Mesendoderm (in vitro differentiated cells): Measurements from ENCODE around the gene BPIFB3.

ENCODE experiments used
- DNase-seq: peaks from one replicate; pipeline ENCODE4 v3.0.0; 2013
- H2AK5ac ChIP-seq: 2 replicates; pipeline ENCODE4 v1.6.1; 2013; ENCODE audit warnings: low read length, inconsistent platforms
- H2BK120ac ChIP-seq: 2 replicates; pipeline ENCODE4 v1.6.1; 2013; ENCODE audit warnings: low read depth, mild to moderate bottlenecking, low read length, moderate library complexity, mixed read lengths
- H2BK15ac ChIP-seq: replicated peaks from 2 replicates; pipeline ENCODE4 v1.6.1; 2013; ENCODE audit warnings: low read depth, mild to moderate bottlenecking, moderate library complexity
- H2BK5ac ChIP-seq: 2 replicates; pipeline ENCODE4 v1.6.1; 2013; ENCODE audit warnings: low read length, inconsistent platforms
- H3K18ac ChIP-seq: 2 replicates; pipeline ENCODE4 v1.6.1; 2013; ENCODE audit warnings: mild to moderate bottlenecking, low read length, mixed read lengths
- H3K23ac ChIP-seq: one replicate; pipeline ENCODE4 v1.6.1; 2013; ENCODE audit warnings: low read length
- H3K27ac ChIP-seq: 2 replicates; pipeline ENCODE4 v1.5.1; 2013; ENCODE audit warnings: low read depth, mild to moderate bottlenecking, inconsistent platforms, low read length, moderate library complexity
- H3K27me3 ChIP-seq: 2 replicates; pipeline ENCODE4 v1.6.1; 2013; ENCODE audit warnings: low read length, control low read depth, mild to moderate bottlenecking, inconsistent platforms; ENCODE audit not compliant: insufficient read depth, poor library complexity
- H3K36me3 ChIP-seq: 2 replicates; pipeline ENCODE4 v1.6.1; 2013; ENCODE audit warnings: low read length, inconsistent platforms; ENCODE audit not compliant: control insufficient read depth, insufficient read depth
- H3K4ac ChIP-seq: one replicate; pipeline ENCODE4 v1.6.1; 2013; ENCODE audit warnings: low read depth, mild to moderate bottlenecking, low read length, moderate library complexity
- H3K4me1 ChIP-seq: 2 replicates; pipeline ENCODE4 v1.6.1; 2013; ENCODE audit warnings: low read depth, low read length, inconsistent platforms; ENCODE audit not compliant: control insufficient read depth
- H3K4me2 ChIP-seq: 2 replicates; pipeline ENCODE4 v1.6.1; 2013; ENCODE audit warnings: low read length
- H3K4me3 ChIP-seq: 2 replicates; pipeline ENCODE4 v1.5.1; 2013; ENCODE audit warnings: mild to moderate bottlenecking, low read length
- H3K56ac ChIP-seq: one replicate; pipeline ENCODE4 v1.6.1; 2013; ENCODE audit warnings: low read length
- H3K79me1 ChIP-seq: 2 replicates; pipeline ENCODE4 v1.6.1; 2013; ENCODE audit warnings: low read length, inconsistent platforms
- H3K79me2 ChIP-seq: 2 replicates; pipeline ENCODE4 v1.6.1; 2013; ENCODE audit warnings: mild to moderate bottlenecking, low read length; ENCODE audit not compliant: control insufficient read depth, insufficient read depth
- H3K9ac ChIP-seq: 2 replicates; pipeline ENCODE4 v1.6.1; 2013; ENCODE audit warnings: low read length, inconsistent platforms
- H4K5ac ChIP-seq: one replicate; pipeline ENCODE4 v1.6.1; 2013; ENCODE audit warnings: low read length
- H4K8ac ChIP-seq: one replicate; pipeline ENCODE4 v1.6.1; 2013; ENCODE audit warnings: low read depth, mild to moderate bottlenecking, control low read depth, low read length, moderate library complexity
- WGBS: extraction: QIAGEN DNeasy Blood & Tissue Kit; methylation state at CpG from one replicate; pipeline ENCODE4 v1.1.7; 2013; ENCODE audit warnings: low lambda C conversion rate, missing lambda C conversion rate; ENCODE audit not compliant: insufficient coverage; ENCODE audit errors: extremely low coverage; 5-methylcytosine and 5-hydroxymethylcytosine counted together

Gene BPIFB3

GRCh38 chr20:33108661-33109060 is 55.0 kb downstream of the BPIFB3 start:
- no peak overlapping the region for H3K4me2 ChIP-seq
- H3K4me1 ChIP-seq = no peaks in the 10 kb centered on the region
- H3K4me3 ChIP-seq = no peak overlapping the region
- no peak overlapping the region for H2BK15ac ChIP-seq
- no peak overlapping the region for H3K9ac ChIP-seq
- H3K4ac ChIP-seq = no peak overlapping the region
- H3K23ac ChIP-seq = no peak overlapping the region
- no peaks in the 10 kb centered on the region for H3K27me3 ChIP-seq
- no peak overlapping the region for H2AK5ac ChIP-seq
- no peak overlapping the region for H3K56ac ChIP-seq
- no peak overlapping the region for H4K8ac ChIP-seq
- no peak for DNase-seq
- no peak overlapping the region for H3K18ac ChIP-seq
- no peak overlapping the region for H2BK120ac ChIP-seq
- no peak overlapping the region for H4K5ac ChIP-seq
- no peaks in the 10 kb centered on the region for H3K36me3 ChIP-seq
- no peak overlapping the region for H3K27ac ChIP-seq
- no peaks in the 10 kb centered on the region for H3K79me2 ChIP-seq
- WGBS = no CpG with 5 or more reads among the region's 2 CpGs
- H2BK5ac ChIP-seq = no peak overlapping the region
- no peaks in the 10 kb centered on the region for H3K79me1 ChIP-seq

- Histone ChIP-seq H3K79me2 (no peaks in the 10 kb centered on the region), H2BK120ac (no peak overlapping the region), H3K4ac (no peak overlapping the region), H4K5ac (no peak overlapping the region), H2BK5ac (no peak overlapping the region), H3K79me1 (no peaks in the 10 kb centered on the region), H3K27ac (no peak overlapping the region), H3K23ac (no peak overlapping the region), H3K4me2 (no peak overlapping the region), H3K18ac (no peak overlapping the region), H4K8ac (no peak overlapping the region), H3K27me3 (no peaks in the 10 kb centered on the region), H3K9ac (no peak overlapping the region), H3K4me3 (no peak overlapping the region), H2BK15ac (no peak overlapping the region), H2AK5ac (no peak overlapping the region), H3K56ac (no peak overlapping the region), H3K4me1 (no peaks in the 10 kb centered on the region), H3K36me3 (no peaks in the 10 kb centered on the region)
- no CpG with 5 or more reads among the region's 8 CpGs for WGBS
- DNase-seq = no peak
Observed at GRCh38 chr20:33110147-33110825, 56.6 kb downstream of the BPIFB3 start.

- no peak overlapping the region for H3K4me3 ChIP-seq
- no peak overlapping the region for H3K56ac ChIP-seq
- H3K27ac ChIP-seq = no peak overlapping the region
- no peaks in the 10 kb centered on the region for H3K4me1 ChIP-seq
- WGBS = no CpG with 5 or more reads among the region's 5 CpGs
- H3K36me3 ChIP-seq = no peaks in the 10 kb centered on the region
- H3K79me2 ChIP-seq = no peaks in the 10 kb centered on the region
- H3K18ac ChIP-seq = no peak overlapping the region
- no peak for DNase-seq
- H3K27me3 ChIP-seq = no peaks in the 10 kb centered on the region
- H3K79me1 ChIP-seq = no peaks in the 10 kb centered on the region
- H3K4ac ChIP-seq = no peak overlapping the region
- H3K9ac ChIP-seq = no peak overlapping the region
- no peak overlapping the region for H3K23ac ChIP-seq
- H2BK120ac ChIP-seq = no peak overlapping the region
- no peak overlapping the region for H2BK5ac ChIP-seq
- H3K4me2 ChIP-seq = no peak overlapping the region
- H4K5ac ChIP-seq = no peak overlapping the region
- no peak overlapping the region for H2BK15ac ChIP-seq
- H4K8ac ChIP-seq = no peak overlapping the region
- H2AK5ac ChIP-seq = no peak overlapping the region
Observed at GRCh38 chr20:33111306-33111705, 57.6 kb downstream of the BPIFB3 start.

- H3K4me2 ChIP-seq = no peak overlapping the region
- H3K27me3 ChIP-seq = no peaks in the 10 kb centered on the region
- H3K18ac ChIP-seq = no peak overlapping the region
- H3K79me1 ChIP-seq = no peaks in the 10 kb centered on the region
- no peak overlapping the region for H2BK15ac ChIP-seq
- WGBS = no CpG with 5 or more reads among the region's 7 CpGs
- H2AK5ac ChIP-seq = no peak overlapping the region
- H2BK120ac ChIP-seq = no peak overlapping the region
- H3K23ac ChIP-seq = no peak overlapping the region
- no peak overlapping the region for H3K56ac ChIP-seq
- no peak overlapping the region for H3K27ac ChIP-seq
- no peaks in the 10 kb centered on the region for H3K36me3 ChIP-seq
- no peak overlapping the region for H3K4me3 ChIP-seq
- H3K9ac ChIP-seq = no peak overlapping the region
- H3K79me2 ChIP-seq = no peaks in the 10 kb centered on the region
- no peak overlapping the region for H4K5ac ChIP-seq
- no peak for DNase-seq
- no peak overlapping the region for H2BK5ac ChIP-seq
- H4K8ac ChIP-seq = no peak overlapping the region
- H3K4ac ChIP-seq = no peak overlapping the region
- H3K4me1 ChIP-seq = no peaks in the 10 kb centered on the region
Observed at GRCh38 chr20:33112547-33113386, 59.1 kb downstream of the BPIFB3 start.

GRCh38 chr20:33113387-33113908 is 59.7 kb downstream of the BPIFB3 start:
- H3K18ac ChIP-seq = no peak overlapping the region
- H3K4me3 ChIP-seq = no peak overlapping the region
- H3K27ac ChIP-seq = no peak overlapping the region
- H3K27me3 ChIP-seq = no peaks in the 10 kb centered on the region
- H3K23ac ChIP-seq = no peak overlapping the region
- H3K4ac ChIP-seq = no peak overlapping the region
- no peak overlapping the region for H3K4me2 ChIP-seq
- no peak overlapping the region for H4K8ac ChIP-seq
- no peak overlapping the region for H4K5ac ChIP-seq
- H2AK5ac ChIP-seq = no peak overlapping the region
- no peak for DNase-seq
- no peak overlapping the region for H3K9ac ChIP-seq
- no peaks in the 10 kb centered on the region for H3K79me2 ChIP-seq
- no peak overlapping the region for H3K56ac ChIP-seq
- no peaks in the 10 kb centered on the region for H3K79me1 ChIP-seq
- H2BK15ac ChIP-seq = no peak overlapping the region
- WGBS = no CpG with 5 or more reads among the region's 6 CpGs
- H2BK5ac ChIP-seq = no peak overlapping the region
- H3K4me1 ChIP-seq = no peaks in the 10 kb centered on the region
- no peaks in the 10 kb centered on the region for H3K36me3 ChIP-seq
- no peak overlapping the region for H2BK120ac ChIP-seq
